ENCODE data around the gene ADCK1. TPM values are rescaled to one million over a fixed set of nuclear protein-coding genes. Genes with fewer than 3 reads are reported as not detected.
A peak's percentile ranks its signal among the peaks of the same experiment; 100 is the strongest.

The ADCK1 gene
- total and polyA plus RNA-seq, 2 of the 13 experiments (the other 11 are each of a cell fraction or from before 2014, with no cell fraction given), result 3.9 to 6.3 TPM

DNA sequence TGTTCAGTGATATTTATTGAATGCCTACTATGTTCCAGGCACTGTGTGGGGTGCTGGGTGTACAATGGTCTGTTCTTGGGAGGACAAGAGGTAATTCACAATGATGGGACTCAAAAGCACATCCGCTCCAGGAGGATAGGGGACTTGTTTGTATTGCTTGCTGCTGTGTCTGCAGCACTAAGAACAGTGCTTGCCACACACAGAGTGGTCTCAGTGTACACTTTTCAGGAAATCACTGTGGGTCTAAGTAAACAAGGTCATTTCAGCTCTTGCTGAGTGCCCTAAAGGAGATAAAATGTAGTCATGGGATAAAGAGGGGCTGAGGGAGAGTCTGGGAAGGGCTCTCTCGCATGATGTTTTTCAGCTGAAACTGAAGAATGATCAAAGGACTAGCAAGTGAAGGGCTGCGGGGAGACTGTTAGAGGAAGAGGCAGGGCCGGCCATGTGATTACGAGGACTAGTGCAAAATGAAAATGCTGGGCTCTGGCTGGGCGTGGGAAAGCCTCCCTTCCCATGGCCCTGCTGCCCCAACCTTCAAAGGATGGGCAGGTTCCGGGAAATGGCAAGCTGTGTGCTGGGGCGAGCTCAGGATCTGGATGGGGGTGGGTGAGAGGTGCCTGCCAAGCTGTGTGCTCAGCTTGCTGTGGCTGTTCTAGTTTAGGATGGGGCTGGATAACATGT lies 39.1 kb downstream of the ADCK1 start:
- DNase-seq (ENCODE audit: low spot score) (no peak), FAIRE-seq (no peak), ATAC-seq (no peak)
- in situ Hi-C loops (cut with HindIII; ENCODE audit: extremely low pct_ligation_motif_present, low pct_unique_long_range_greater_than_20kb), result no loop called here
- no peaks in the 10 kb centered on the region for H3K9me3 ChIP-seq (ENCODE audit: low read length)
- ChIA-PET POLR2A (no interaction called here), CTCF (ENCODE audit: low intra/inter-chr PET ratio, low total read pairs) (no interaction called here)
- no peak overlapping the region for H3K27ac ChIP-seq (ENCODE audit: extremely low read length, insufficient read depth, low read length)
- H2AFZ ChIP-seq (ENCODE audit: low read length), result no peak overlapping the region
- H3K4me3 ChIP-seq (replicated peaks in 1 of 3; ENCODE audit: insufficient read depth in 1 of 3, low read depth in 2 of 3, low read length in 3 of 3), result no peak overlapping the region
- H3K27me3 ChIP-seq (ENCODE audit: control insufficient read depth in 1 of 2, insufficient read depth in 2 of 2, low read length in 2 of 2), result no peaks in the 10 kb centered on the region
- no peak overlapping the region for H3K9ac ChIP-seq (ENCODE audit: insufficient read depth, low read depth, low read length)
- BruUV-seq (replicated peaks), result no TSS peak
- H3K4me2 ChIP-seq (ENCODE audit: low read depth, low read length), result no peak overlapping the region
- no peaks in the 10 kb centered on the region for H3K4me1 ChIP-seq (ENCODE audit: insufficient read depth, low read length)
- H3K36me3 ChIP-seq (replicated peaks in 1 of 2; ENCODE audit: control insufficient read depth in 1 of 2, insufficient read depth in 2 of 2, low read length in 2 of 2), result no peaks in the 10 kb centered on the region; a peak in 1 of 5 replicates
- WGBS (ENCODE audit: low lambda C conversion rate), result 84% methylated on average over 8 of the region's 8 CpGs
- TF ChIP-seq BCL6 (CRISPR knock-in tag; IDR thresholded peaks at IDR 0.05), result 0 out of 2 replicates have a peak, but pooled peaks have one; percentile 25
- TF ChIP-seq, protein P1, sequence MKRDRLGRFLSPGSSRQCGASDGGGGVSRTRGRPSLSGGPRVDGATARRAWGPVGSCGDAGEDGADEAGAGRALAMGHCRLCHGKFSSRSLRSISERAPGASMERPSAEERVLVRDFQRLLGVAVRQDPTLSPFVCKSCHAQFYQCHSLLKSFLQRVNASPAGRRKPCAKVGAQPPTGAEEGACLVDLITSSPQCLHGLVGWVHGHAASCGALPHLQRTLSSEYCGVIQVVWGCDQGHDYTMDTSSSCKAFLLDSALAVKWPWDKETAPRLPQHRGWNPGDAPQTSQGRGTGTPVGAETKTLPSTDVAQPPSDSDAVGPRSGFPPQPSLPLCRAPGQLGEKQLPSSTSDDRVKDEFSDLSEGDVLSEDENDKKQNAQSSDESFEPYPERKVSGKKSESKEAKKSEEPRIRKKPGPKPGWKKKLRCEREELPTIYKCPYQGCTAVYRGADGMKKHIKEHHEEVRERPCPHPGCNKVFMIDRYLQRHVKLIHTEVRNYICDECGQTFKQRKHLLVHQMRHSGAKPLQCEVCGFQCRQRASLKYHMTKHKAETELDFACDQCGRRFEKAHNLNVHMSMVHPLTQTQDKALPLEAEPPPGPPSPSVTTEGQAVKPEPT (CRISPR knock-in tag; IDR thresholded peaks at IDR 0.05; ENCODE audit: low read depth), result no peak
- no peaks in the 10 kb centered on the region for H4K20me1 ChIP-seq (ENCODE audit: insufficient read depth, low read length)
- no peaks in the 10 kb centered on the region for H3K79me2 ChIP-seq (ENCODE audit: insufficient read depth, low read length)
- intact Hi-C loops (cut with micrococcal nuclease; ENCODE audit: unreplicated experiment), result no loop called here

DNA sequence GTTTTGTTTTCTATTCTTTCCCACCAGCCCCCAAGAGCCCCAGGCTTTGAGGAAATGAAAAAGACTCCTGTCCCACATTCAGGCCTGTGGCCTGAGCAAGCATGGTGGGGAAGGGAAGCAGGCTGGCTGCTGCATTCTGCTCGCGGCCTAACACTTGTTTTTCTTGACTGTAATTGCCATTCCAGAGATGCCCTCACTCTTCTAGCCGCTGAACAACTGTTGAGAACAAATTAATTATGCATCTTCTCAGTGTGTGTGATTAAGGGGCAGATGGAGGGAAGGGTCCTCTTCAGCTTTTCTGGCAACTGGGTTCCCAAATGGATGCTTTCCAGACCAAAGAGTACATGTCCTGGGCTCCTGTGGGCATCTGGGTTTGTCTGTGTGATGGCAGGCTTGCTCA lies 43.3 kb downstream of the ADCK1 start:
- Histone ChIP-seq H3K4me2 (ENCODE audit: low read depth, low read length) (no peak overlapping the region), H3K4me3 (replicated peaks in 1 of 3; ENCODE audit: insufficient read depth in 1 of 3, low read depth in 2 of 3, low read length in 3 of 3) (no peak overlapping the region), H4K20me1 (ENCODE audit: insufficient read depth, low read length) (no peaks in the 10 kb centered on the region), H3K36me3 (replicated peaks in 1 of 2; ENCODE audit: control insufficient read depth in 1 of 2, insufficient read depth in 2 of 2, low read length in 2 of 2) (no peaks in the 10 kb centered on the region), H3K9ac (ENCODE audit: insufficient read depth, low read depth, low read length) (no peak overlapping the region), H3K79me2 (ENCODE audit: insufficient read depth, low read length) (no peaks in the 10 kb centered on the region), H3K4me1 (ENCODE audit: insufficient read depth, low read length) (no peaks in the 10 kb centered on the region), H3K27ac (ENCODE audit: extremely low read length, insufficient read depth, low read length) (no peak overlapping the region), H3K9me3 (ENCODE audit: low read length) (no peaks in the 10 kb centered on the region), H2AFZ (ENCODE audit: low read length) (no peak overlapping the region), H3K27me3 (ENCODE audit: control insufficient read depth in 1 of 2, insufficient read depth in 2 of 2, low read length in 2 of 2) (no peaks in the 10 kb centered on the region)
- BruUV-seq (replicated peaks), result no TSS peak
- 89% methylated on average over 3 of the region's 3 CpGs for WGBS (ENCODE audit: low lambda C conversion rate)
- no peak for DNase-seq (ENCODE audit: low spot score)
- intact Hi-C loops (cut with micrococcal nuclease; ENCODE audit: unreplicated experiment) (no loop called here), in situ Hi-C loops (cut with HindIII; ENCODE audit: extremely low pct_ligation_motif_present, low pct_unique_long_range_greater_than_20kb) (no loop called here)
- FAIRE-seq, result no peak
- ATAC-seq, result no peak
- POLR2A ChIA-PET, result no interaction called here
- CTCF ChIA-PET (ENCODE audit: low intra/inter-chr PET ratio, low total read pairs), result no interaction called here
- no peak for TF ChIP-seq SRF (IDR thresholded peaks at IDR 0.05; ENCODE audit: low read depth, low read length)
- no peak for TF ChIP-seq ZNF460 (CRISPR knock-in tag; IDR thresholded peaks at IDR 0.05; ENCODE audit: borderline replicate concordance)
- no peak for TF ChIP-seq SMARCC2 (IDR thresholded peaks at IDR 0.05)
- no peak for TF ChIP-seq FOXM1 (CRISPR knock-in tag; IDR thresholded peaks at IDR 0.05)
- TF ChIP-seq ESRRA (CRISPR knock-in tag; IDR thresholded peaks at IDR 0.05; ENCODE audit: low read depth), result no peak
- no peak for TF ChIP-seq ZFP37 (CRISPR knock-in tag; IDR thresholded peaks at IDR 0.05; ENCODE audit: borderline replicate concordance)
- TF ChIP-seq ASH2L (IDR thresholded peaks at IDR 0.05; ENCODE audit: insufficient read length, low read depth, low read length), result no peak
- TF ChIP-seq, protein P2, sequence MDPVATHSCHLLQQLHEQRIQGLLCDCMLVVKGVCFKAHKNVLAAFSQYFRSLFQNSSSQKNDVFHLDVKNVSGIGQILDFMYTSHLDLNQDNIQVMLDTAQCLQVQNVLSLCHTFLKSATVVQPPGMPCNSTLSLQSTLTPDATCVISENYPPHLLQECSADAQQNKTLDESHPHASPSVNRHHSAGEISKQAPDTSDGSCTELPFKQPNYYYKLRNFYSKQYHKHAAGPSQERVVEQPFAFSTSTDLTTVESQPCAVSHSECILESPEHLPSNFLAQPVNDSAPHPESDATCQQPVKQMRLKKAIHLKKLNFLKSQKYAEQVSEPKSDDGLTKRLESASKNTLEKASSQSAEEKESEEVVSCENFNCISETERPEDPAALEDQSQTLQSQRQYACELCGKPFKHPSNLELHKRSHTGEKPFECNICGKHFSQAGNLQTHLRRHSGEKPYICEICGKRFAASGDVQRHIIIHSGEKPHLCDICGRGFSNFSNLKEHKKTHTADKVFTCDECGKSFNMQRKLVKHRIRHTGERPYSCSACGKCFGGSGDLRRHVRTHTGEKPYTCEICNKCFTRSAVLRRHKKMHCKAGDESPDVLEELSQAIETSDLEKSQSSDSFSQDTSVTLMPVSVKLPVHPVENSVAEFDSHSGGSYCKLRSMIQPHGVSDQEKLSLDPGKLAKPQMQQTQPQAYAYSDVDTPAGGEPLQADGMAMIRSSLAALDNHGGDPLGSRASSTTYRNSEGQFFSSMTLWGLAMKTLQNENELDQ (CRISPR knock-in tag; IDR thresholded peaks at IDR 0.05; ENCODE audit: borderline replicate concordance), result no peak
- no peak for TF ChIP-seq ZNF224 (CRISPR knock-in tag; IDR thresholded peaks at IDR 0.05)
- TF ChIP-seq ZNF333 (CRISPR knock-in tag; IDR thresholded peaks at IDR 0.05; ENCODE audit: borderline replicate concordance), result no peak
- no peak for TF ChIP-seq ARID2 (CRISPR knock-in tag; IDR thresholded peaks at IDR 0.05; ENCODE audit: borderline replicate concordance)
- TF ChIP-seq ZBTB3 (CRISPR knock-in tag; IDR thresholded peaks at IDR 0.05; ENCODE audit: borderline replicate concordance, low read depth), result no peak
- no peak for TF ChIP-seq HNF4A (CRISPR knock-in tag; IDR thresholded peaks at IDR 0.05)

Data from HepG2 (cell line).